Measurements from ENCODE around the gene OMP.
A peak's percentile ranks its signal among the peaks of the same experiment; 100 is the strongest.

The OMP gene

DNA sequence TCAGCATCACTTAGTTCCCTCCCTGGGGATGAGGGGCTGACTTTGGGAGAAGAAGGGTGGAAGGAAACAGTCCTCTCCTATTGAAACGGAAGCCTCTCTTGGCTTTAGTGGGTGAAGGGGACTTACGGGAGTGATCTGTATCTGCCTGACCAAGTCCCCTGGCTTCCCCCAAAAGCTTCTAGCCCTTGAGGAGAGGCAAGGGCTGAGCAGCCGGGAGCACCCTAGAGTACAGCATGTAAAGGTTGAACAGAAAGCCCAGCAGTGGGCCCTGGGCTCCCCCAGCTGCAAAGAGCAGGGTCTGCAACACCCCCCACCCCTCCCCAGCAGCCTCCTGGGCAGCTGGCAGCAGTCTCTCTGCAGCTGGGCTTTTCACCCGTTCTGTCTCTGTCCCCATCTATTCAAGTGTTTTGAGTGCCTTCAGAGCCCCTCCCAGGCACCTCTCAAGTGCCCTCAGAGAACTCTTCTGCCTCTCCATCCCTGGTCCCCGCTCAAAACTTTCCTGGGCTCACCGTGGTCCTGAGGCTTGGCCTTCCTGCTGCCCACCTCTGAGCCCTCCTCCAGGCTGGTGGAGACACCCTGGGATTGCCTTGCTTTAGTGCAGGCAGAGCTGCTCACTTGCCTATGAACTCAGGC, 33.2 kb upstream of the OMP start:
- DNase-seq (ENCODE audit: low read depth) = no peak

DNA sequence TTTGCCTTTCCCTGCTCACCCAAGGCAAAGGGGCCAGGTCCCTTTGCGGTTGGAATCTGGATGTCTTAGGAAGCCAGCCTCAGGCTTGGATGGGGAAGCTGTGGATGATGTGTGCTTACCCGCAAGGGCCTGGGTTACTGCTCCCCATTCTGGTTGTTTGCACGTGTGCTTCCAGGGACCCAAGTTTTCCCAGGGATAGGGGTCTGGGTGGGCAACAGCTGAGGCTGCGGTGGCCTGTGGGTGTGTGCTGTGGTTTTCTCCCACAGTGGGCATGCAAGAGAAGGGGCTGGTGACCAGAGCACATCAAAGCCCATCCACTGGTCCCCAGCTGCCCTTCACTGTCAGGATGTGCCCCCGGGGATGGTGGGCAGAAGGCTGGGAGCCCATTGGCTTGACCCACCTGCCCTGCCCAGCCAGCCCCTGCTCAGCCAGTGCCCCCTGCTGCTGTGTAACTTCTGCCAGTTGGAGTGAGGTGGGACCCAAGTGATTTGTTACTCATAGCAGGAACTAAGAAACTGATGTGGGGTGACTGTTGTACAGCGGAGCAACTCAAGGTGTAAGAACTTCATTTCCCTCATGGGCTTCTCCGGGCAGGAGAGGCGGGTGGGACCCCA, 32.6 kb upstream of the OMP start:
- DNase-seq (ENCODE audit: low read depth) = no peak

DNA sequence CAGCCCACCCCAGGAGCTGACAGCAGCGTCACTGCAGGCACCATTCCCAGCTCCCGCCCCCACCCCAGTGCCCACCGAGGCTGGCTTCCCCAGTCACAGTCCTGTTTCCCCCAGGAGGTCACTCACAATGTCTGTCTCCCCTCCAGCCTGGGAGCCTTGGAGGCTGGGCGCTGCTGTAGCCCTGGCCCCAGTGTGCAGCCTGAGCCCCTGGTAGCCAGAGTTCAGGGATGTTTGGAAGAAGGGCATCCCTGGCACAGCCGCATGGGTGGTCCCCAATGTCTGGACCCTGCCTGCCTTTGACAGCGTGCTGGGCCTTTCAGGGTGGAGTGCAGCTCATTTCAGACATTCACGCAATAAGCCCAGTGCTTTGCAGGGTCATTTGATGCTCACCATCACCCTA, 31.6 kb upstream of the OMP start:
- DNase-seq (ENCODE audit: low read depth) = no peak

- no peak for DNase-seq (ENCODE audit: low read depth)
These were observed 30.7 kb upstream of the OMP start for GRCh38 chr11:77071671-77072605.

DNA sequence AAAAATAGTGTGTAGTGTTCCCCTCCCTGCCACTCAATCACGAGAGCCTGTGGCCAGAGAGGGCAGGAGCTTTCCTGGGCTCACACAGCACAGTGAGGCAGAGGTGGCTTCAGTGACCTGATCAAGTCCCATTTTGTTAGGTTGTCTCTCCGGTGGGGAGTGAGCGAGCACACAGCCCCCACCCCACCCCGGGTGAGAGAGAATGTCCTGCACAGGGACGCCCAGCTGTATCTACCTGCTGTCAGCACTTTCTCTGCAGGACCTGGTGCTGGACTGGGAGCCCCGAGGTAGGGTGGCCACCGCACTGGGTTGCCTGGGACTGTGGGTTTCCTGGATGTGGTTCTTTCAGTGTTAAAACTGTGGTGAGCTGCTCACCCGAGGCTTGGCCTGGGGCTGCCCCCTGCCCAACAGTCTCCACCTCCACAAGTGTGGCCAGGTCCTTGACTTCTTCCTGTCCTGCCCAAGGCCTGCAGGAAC, 29.8 kb upstream of the OMP start:
- no peak for DNase-seq (ENCODE audit: low read depth)

DNA sequence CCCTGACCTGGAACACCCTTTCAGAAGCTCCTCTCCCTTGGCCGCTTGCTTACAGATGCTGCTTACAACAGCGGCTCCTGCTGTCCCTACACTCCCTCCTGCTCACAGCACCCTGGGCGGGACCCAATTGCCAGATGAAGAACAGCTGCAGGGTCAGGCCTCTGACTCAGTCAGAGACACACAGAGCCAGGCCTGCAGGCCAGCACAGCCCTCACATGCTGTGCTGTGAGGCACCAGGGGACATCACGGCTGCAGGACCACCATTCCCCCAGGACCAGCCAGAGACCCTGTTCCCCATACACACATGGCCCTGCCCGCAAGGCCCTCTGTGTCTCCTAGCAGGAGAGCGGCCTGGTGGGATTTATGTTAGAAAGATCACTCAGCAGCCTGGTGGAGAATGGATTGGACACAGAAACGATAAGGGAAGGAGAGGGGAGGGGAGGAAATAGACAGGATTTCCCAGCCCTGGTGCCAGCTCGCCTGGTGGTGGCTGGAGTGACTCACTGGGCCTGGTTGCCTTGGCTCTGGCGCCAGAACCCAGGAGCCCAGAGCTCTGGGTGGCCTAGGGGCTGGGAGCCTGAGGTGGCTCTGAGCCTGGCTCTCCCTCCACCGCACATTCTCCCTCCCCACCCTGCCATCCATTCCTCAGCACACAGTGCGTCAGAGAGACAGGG, 29.2 kb upstream of the OMP start:
- peak; percentile 93 for DNase-seq (ENCODE audit: low read depth)

DNA sequence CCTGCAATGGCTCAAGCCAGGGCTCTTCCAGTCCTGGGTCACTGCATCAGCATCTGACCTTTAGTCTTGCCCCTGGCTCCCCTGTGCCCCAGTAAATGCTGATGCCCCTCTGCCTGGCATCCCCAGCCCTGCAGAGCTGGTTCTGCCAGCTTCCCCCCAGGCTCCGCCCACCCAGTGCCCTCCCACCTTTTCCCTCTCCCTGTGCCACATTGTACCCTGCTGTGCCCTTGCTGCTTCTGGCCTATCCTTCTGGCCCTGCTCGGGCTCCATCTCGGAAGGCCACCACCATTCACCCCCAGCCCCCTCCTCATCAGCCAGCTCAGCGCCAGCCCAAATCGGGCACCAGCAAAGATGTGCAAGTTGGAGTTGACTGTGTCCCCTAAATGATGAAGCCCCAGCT, 28.4 kb upstream of the OMP start:
- no peak for DNase-seq (ENCODE audit: low read depth)

DNA sequence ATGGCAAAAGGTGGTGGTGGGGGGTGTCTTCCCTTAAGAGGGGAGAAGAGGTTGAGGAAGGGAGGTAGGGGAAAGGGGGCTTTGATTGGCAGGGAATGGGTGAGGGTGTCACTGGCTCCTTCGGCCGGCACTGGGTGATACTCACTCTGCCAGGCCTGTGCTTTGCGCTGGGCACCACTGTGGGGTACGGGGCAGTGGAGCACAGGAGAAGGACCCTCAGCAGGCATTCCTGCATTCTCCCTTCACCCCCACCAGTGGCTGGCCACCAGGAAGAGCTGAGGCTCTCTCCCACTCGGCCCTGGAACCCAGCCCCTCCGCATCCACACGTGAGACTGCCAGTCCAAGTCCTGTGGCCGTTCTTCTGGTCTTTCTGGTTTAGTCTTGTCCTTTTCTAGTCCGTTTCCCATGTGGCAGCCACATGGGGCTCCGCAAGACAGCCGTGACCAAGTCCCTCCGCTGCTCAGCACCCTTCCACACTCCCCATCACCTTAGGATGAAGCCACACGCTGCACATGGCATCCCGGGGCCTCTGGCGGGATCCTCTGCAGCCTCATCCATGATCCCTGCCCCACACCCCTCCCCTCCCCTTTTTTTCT, 27.9 kb upstream of the OMP start:
- DNase-seq (ENCODE audit: low read depth) = no peak

- DNase-seq (ENCODE audit: low read depth) = no peak
These were observed 27.2 kb upstream of the OMP start for GRCh38 chr11:77075425-77075905.

DNA sequence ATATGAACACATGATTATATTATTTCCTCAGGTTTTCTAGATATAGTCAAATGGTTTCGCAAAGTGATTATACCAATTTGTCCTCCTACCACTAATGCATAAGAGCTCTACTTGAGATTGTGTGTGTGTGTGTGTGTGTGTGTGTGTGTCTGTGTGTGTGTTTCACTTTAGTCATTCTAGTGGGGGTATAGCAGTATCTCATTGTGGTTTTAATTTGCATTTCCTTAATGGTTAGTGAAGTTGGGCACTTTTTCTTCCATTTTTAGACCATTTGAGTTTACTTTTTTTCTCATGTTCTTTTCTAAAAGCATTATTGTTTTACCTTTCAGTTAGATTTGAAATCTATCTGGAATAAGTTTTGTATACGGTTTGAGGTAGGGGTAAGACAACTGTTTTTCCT, 23.0 kb upstream of the OMP start:
- no peak for DNase-seq (ENCODE audit: low read depth)

GRCh38 chr11:77080643-77081210, 21.9 kb upstream of the OMP start:
- peak; percentile 37 for DNase-seq (ENCODE audit: low read depth)

DNA sequence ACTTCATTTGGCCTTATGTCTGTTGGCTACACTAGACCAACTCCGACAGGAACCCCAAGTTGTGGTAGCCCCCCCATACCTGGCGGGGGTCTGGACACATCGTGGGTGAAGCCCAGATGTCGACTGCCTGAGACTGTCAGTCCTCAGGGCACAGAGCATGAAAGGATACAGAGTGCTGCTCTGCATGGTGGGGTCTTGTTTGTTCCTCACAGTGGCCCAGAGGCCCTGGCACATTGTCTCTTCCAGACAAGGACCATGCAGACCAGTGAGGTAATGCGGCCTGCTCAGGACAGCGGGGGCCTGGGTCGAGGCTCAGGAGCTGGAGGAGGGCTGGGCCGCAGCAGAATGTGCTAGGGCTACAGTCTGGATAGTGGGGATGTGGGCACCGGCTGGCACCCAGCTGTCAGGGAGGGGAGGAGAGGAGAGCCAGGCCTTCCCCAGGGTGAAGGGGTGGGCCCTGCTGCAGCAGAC, 21.2 kb upstream of the OMP start:
- DNase-seq (ENCODE audit: low read depth) = no peak

GRCh38 chr11:77081976-77082836, 20.4 kb upstream of the OMP start:
- DNase-seq (ENCODE audit: low read depth) = no peak

DNA sequence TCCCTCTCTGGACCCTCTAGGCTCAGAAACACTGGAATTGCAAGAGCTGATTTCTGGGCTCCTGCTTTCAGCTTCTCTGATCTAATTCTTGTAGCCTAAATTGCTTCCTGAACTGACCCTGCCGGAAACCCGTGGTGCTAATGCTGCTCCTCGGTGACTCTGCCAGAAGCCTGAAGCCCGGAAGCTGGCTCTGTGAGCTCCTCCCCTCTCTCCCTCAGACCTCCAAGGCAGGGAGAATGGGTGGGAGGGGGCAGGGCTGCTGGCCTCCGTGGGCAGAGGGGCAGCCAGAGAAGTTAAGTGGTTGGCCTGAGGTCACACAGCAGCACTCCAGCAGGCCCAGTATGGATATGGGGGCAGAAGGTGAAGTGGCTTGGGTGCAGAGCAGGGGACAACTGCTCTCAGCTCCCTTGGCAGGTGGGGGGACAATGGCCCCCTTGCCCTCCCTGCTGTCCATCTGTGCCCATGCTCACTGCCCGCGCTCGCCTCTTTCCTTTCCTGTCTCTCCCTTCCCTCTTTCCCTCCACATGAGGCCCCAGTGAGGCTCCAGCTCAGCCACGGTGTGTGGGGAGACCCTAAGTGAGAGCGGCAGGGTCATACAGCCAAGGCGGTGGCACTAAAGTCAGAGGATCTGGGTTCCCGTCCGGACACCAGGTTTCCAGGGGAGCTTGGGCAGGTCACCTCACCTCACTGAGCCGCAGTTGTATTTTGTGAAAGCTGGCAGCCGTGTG, 19.6 kb upstream of the OMP start:
- DNase-seq (ENCODE audit: low read depth) = peak; percentile 36

GRCh38 chr11:77083566-77084245, 18.9 kb upstream of the OMP start:
- no peak for DNase-seq (ENCODE audit: low read depth)

DNA sequence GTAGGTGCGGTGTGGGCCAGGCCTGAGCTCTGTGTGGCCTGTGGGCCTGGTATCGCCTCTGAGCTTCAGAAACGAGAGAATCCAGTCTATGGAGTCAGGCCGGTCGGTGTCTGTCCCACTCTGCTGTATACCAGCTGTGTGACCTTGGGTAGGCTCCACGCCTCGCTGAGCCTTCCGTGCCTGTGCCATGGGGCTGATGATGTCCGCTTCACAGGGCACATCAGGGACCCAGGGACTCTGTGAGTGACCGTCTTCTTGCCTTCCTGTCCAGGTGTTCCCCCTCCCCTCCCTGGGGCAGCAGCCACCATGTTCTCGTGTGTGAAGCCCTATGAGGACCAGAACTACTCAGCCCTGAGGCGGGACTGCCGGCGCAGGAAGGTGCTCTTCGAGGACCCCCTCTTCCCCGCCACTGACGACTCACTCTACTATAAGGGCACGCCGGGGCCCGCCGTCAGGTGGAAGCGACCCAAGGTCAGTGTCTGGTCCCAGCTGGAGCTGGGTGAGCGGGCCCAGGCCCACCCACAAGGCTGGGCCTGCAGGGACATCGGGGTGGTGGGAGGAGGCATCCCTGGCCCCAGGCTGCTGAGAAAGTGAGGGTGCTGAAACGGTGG, 18.0 kb upstream of the OMP start:
- DNase-seq (ENCODE audit: low read depth) = no peak

DNA sequence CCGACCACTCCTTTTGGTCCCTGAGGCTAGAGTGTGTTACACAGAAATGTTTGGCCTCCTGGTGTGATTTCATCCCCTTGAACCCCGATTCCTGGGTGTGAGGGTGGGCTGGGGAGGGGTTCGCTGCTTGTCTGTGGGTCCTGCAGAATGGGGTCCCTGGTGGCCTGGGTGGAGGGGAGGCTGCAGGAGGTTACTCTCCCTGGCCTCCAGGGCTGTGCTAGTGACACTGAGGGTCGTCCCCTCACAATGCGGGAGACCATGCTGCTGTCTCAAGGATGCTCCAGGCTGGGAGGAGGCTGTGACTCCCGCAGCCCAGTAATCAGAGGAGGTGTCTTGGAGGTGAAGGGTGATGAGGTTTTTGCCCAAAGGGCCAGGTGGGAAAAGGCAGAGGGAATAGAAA, 17.0 kb upstream of the OMP start:
- no peak for DNase-seq (ENCODE audit: low read depth)
